D341Med (cell line): ENCODE results near the gene CD160.
A peak's percentile ranks its signal among the peaks of the same experiment; 100 is the strongest.
"Not testable (repeated sequence)": the region's sequence is repeated elsewhere in the genome, so short reads cannot be mapped to it uniquely, and the experiment has no call there.

Experiments used
- DNase-seq: peaks from one replicate; pipeline ENCODE4 v3.0.0; 2012; ENCODE audit warnings: low spot score

The CD160 gene

DNA sequence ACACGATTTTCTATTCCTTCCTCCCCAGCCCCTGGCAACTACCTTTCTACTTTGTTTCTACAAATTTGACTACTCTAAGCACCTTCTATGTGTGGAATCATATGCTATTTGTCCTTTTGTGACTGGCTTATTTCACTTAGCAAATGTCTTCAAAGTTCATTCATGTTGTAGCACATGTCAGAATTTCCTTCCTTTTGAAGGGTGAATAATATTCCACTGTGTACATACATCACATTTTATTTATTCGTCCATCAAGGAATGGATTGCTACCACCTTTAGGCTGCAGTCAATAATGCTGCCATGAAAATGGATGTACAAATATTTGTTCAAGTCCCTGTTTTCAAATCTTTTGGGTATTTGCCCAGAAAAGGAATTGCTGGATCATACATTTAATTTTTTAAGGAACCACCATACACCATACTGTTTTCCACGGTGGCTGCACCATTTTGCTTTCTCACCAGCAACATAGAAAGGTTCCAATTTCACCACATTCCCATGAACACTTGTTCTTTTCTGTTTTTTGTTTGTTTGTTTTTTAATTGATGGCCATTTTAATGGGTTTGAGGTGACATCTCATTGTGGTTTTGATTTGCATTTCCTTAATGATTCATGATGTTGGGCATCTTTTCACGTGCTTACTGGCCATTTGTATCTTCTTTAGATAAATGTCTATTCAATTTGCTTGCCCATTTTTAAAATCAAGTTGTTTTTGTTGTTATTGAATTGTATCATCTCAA is 8.8 kb upstream of the CD160 start:
- no peak for DNase-seq

DNA sequence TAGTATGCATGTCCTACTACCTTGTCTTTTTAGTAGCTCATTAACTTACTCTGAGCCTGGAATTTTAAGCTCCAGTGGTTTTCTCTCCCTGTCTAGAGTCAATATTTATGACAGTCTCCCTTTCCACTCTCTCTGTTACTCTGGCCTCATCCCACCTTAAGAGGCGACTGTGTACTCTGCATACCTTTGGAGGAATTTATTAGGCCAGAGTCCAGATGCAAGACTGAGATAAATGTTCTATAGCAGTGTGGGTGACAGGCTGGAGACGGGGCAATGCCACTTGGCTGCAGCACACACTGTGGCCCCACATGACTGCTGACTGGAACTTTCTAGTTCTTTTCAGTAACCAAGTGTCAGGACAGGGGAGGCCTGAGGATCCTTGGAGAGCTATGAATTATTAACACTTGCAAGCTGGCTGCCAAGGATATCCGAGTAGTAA is 8.1 kb upstream of the CD160 start:
- DNase-seq: no peak

DNA sequence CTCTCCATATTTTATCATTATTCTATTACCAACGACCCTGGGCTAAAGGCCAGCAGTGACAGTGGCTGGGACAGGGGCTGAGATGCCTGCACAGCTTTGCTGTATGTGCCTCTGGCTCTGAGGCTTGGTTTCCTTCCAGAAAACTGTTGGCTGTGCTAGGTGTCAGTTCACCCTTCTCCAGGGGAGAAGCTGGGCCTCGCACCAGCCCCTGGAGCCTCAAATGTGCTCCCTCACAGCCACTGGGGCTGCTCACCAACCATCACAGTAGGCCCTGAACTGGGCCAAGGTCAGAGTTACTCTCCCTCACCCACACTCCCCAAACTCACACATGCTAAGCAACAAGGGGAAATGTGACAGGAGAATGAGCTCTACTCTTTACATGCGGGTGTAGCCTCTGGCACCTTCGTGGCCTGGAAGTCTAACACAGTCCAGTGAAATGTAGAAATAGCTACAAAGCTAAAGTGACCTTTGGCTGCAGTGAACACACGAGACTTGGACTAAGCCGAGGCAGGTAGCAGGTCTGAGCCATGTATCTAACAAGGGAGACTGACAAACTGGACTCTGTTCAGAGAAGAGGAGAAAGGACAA is 4.7 kb upstream of the CD160 start:
- no peak for DNase-seq

GRCh38 chr1:145716641-145717345 is 2.5 kb upstream of the CD160 start:
- DNase-seq: no peak

DNA sequence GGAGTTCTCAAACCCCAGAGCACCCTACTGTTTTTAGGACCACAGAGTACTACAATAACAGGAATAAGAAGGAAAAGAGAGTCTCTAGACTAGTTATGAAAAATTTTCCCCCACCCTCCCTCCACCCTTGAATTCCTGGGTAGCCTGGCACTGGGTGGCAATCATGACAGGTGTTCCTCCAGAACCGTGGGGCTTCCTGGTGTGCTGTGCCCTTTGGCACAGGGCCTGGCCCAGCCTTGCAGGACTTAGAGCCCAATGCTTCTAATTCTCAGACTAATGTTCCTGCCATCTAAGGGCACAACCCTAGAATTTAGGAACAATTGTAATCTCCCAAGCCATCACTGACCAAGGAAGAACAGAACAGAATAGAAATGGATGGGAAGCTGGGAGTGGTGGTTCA is 1.5 kb upstream of the CD160 start:
- no peak for DNase-seq

DNA sequence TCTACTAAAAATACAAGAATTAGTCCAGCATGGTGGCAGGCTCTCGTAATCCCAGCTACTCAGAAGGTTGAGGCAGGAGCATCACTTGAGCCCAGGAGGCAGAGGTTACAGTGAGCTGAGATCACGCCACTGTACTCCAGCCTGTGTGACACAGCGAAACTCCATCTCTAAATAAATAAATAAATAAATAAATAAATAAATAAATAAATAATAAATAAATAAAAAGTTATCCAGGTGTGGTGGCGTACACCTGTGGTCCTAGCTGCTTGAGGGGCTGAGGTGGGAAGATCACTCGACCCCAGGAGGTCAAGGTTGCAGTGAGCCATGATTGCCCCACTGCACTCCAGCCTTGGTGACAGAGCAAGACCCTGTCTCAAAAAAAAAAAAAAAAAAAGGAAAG is 834 bp upstream of the CD160 start:
- DNase-seq: not testable (repeated sequence)

DNA sequence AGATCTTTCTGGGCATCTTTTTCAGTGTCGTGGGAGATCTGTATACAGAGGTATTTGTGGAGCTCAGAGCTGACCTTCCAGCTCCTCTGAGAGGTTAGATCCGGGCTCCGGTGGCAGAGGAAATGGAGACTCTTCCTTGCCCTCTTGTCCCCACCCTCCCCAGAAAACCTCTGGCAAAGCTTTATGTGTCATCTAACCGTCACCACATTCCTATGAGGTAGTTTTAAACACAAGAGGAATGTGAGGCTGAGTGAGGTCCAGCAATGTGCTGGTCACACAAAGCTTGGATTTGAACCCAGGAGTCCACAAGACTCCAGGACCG is 1.2 kb downstream of the CD160 start:
- DNase-seq: no peak

DNA sequence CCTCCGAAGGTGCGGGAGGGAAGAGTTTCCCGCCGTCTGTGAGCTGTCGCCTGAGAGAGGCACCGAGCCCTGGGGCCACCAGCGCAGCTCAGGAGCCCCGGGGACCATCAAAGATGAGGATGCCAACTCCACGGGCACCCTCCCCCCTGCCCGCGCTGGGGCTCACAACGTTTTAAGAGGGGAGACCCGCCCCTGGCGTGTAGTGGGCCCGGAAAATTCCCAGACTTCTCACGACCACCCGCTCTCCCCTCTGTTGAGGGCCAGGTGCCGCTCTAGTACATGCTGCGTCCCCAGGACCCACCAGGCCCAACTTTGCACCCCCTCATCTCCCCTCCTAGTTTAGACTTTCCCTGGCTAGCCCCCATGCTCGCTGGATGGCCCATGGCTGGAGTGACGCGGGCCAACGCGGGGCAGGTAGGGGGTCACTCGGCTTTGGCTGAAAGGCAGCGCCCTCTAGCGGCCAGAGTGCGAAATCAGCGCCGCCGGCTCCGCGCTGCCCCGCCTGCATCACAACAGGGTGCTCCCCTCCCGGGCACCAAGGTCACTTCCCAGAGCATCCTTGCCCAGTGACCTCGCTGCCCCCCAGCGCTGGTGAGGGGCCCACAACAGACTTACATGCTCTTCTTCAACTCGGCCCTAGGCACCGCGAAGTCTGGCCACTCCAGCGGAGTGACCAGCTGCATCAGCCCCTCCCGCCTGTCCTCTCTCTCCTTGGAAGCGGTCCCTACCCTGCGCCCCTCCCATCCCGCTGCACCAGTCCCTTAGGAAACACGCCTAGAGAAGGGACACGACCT is 1.8 kb downstream of the CD160 start:
- peak; percentile 93 for DNase-seq

DNA sequence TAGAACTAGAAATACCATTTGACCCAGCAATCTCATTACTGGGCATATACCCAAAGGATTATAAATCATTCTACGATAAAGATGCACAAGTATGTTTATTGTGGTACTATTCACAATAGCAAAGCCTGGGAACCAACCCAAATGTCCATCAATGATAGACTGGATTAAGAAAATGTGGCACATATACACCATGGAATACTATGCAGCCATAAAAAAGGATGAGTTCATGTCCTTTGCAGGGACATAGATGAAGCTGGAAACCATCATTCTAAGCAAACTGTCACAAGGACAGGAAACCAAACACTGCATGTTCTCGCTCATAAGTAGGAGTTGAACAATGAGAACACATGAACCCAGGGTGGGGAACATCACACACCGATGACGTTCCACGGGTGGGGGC is 6.9 kb downstream of the CD160 start:
- DNase-seq: not testable (repeated sequence)

DNA sequence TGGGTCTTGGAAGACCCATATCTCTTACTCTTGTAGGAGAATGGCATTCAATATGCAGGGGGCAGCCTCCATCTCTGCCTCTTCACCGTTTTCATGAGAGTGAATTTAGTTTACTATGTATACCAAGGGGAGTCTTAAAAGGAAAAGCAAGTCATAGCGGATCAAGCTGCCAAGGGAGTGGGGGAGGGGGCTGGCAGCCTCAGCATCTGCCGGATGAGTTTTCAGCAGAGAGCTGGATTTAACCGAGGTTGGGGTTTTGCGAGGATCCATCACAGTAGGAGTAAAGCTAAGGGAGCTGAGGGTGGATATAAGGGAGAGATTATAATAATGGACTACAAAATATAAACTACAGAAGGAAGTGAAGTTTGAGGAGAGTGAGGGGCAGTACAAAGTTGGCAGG is 9.9 kb downstream of the CD160 start:
- no peak for DNase-seq

GRCh38 chr1:145729666-145730436 is 10.6 kb downstream of the CD160 start:
- DNase-seq: no peak

- DNase-seq: no peak
Measured at GRCh38 chr1:145730467-145730866, 11.2 kb downstream of the CD160 start.

DNA sequence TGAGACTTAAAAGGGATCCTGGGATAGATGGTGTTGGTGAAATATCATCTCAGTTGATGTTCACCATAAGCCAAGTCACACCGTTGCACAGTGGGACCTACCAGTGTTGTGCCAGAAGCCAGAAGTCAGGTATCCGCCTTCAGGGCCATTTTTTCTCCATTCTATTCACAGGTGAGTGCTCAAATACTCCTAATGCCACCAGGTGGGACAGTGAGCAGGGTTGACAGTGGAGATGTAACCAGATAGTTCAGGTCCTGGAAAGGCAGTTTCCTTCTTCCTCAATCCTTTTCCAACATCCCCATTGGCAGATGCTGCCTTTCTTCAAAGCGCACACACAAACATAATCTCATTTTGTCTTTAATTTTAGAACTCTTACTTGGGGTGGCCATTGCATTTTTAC is 11.6 kb downstream of the CD160 start:
- no peak for DNase-seq

DNA sequence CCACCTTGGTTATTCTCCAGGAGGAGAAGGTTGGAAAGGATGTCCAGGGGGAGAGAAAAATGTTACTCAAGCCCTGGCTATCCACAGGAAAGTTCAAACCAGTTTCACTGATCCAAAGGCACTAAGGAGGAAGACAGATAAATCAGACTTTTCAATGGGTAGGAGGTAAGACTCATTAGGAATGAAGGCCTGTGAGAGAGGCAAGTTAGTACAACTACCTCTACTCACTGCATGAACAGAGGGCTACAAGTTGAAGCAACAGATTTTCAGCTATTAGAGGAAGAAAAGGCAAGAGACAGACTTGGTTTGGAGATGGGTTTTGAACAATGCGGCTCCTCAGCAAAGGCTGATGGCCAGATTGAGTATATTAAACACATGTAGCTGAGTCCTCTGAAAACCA is 16.9 kb downstream of the CD160 start:
- no peak for DNase-seq

DNA sequence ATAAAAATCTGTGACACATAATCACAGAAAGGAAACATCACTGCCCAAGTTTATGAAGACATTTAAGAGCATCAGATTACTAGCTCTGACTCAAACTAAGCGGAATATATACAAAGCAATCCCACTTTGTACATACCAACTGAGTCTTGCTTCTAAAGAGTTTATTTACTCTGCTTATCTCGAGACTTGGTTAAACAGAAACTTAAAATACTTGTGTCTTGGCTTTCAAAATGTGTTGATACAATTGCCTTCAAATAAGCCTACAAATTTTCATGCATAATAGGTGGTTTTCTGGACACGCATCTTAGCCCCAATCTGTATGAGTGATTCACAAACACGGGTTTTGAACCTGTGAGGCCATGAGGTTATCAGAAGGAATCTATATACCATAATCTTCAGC is 21.0 kb downstream of the CD160 start:
- DNase-seq: no peak

DNA sequence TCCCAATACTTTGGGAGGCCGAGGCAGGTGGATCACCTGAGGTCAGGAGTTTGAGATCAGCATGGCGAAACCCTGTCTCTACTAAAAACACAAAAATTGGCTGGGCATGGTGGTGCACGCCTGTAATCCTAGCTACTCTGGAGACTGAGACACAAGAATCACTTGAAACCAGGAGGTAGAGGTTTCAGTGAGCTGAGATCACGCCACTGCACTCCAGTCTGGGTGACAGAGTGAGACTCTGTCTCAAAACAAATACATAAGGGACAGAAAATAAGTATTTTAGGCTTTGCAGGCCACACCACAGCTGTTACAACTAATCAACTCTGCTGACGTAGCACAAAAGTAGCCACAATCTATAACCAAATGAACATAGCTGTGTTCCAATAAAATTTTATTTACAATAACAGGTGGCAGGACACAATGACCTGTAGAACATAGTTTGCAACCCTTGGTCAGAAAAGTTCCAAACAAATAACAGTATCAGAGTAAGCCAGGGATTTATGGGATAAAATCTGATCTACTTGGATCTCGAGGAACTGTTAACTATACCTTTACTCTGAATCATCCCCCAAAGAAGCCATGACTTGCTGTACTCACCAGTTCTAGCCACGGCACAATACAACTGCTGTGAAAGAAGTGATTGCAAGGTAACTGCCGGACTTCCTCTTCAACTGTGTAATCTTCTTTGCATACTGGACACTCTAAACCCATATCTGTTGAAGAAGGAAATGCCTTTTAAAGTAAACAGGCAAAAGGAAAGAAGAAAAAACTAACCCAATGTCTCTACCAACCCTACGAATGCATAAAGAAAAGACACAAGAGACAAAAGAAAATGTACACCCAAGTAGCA is 28.3 kb downstream of the CD160 start:
- DNase-seq: no peak

- DNase-seq: no peak
Measured at GRCh38 chr1:145750426-145750825, 31.1 kb downstream of the CD160 start.

GRCh38 chr1:145751491-145752037 is 32.3 kb downstream of the CD160 start:
- no peak for DNase-seq

- DNase-seq: no peak
Measured at GRCh38 chr1:145757420-145757819, 38.1 kb downstream of the CD160 start.

GRCh38 chr1:145758116-145758515 is 38.8 kb downstream of the CD160 start:
- no peak for DNase-seq

DNA sequence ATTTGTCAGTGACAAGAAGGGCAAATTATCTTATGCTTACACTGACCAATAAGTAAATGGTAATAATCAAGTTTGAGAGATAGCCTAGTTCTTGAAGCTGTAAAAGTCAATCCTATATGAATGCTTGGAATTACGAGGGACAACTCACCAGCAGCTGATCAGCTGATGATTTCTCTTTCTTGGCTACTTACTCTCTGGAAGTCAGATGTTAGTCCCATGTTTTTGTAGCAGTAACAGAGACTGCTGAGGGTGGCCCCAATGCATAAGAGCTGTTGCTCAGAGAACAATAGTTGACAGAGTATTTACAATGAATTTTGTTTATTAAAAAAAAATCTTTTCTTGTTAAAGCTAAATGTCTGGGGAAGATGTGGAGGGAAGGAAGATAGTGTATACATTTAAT is 39.3 kb downstream of the CD160 start:
- DNase-seq: no peak
